H9 (cell line): ENCODE measurements around the gene ZNF280D. TPM values are rescaled to one million over a fixed set of nuclear protein-coding genes. Genes with fewer than 3 reads are reported as not detected.

Experiments
- DNase-seq: peaks from one replicate; pipeline ENCODE4 v3.0.0-alpha.2; 2017
- H2AFZ ChIP-seq: one replicate; pipeline ENCODE4 v1.6.1; 2013; ENCODE audit warnings: mild to moderate bottlenecking, low read length, control low read depth, moderate library complexity
- H2AK5ac ChIP-seq: 2 replicates; pipeline ENCODE4 v1.6.1; 2013; ENCODE audit warnings: low read length, control low read depth, mixed read lengths; ENCODE audit not compliant: insufficient read length
- H2BK120ac ChIP-seq: one replicate; pipeline ENCODE4 v1.6.1; 2013; ENCODE audit warnings: low read depth, mild to moderate bottlenecking, low read length, control low read depth, inconsistent platforms; ENCODE audit not compliant: poor library complexity, severe bottlenecking
- H2BK12ac ChIP-seq: 2 replicates; pipeline ENCODE4 v1.6.1; 2013; ENCODE audit warnings: low read length, control low read depth, mixed read lengths, low read depth; ENCODE audit not compliant: insufficient read length
- H2BK15ac ChIP-seq: 2 replicates; pipeline ENCODE4 v1.6.1; 2013; ENCODE audit warnings: low read depth, low read length, control low read depth
- H2BK20ac ChIP-seq: one replicate; pipeline ENCODE4 v1.6.1; 2013; ENCODE audit warnings: low read depth, mild to moderate bottlenecking, low read length, control low read depth, inconsistent platforms; ENCODE audit not compliant: poor library complexity, severe bottlenecking
- H2BK5ac ChIP-seq: 2 replicates; pipeline ENCODE4 v1.6.1; 2013; ENCODE audit warnings: low read length, control low read depth, mixed read lengths; ENCODE audit not compliant: insufficient read length
- H3K14ac ChIP-seq: 2 replicates; pipeline ENCODE4 v1.6.1; 2013; ENCODE audit warnings: low read length, control low read depth; ENCODE audit not compliant: insufficient read depth
- H3K18ac ChIP-seq: 2 replicates; pipeline ENCODE4 v1.6.1; 2013; ENCODE audit warnings: low read depth, mild to moderate bottlenecking, mixed read lengths, low read length, control low read depth; ENCODE audit not compliant: insufficient read length
- H3K23ac ChIP-seq: 2 replicates; pipeline ENCODE4 v1.6.1; 2013; ENCODE audit warnings: low read length, control low read depth, mixed read lengths, low read depth; ENCODE audit not compliant: insufficient read length
- H3K23me2 ChIP-seq: 2 replicates; pipeline ENCODE4 v1.6.1; 2013; ENCODE audit warnings: low read depth, mild to moderate bottlenecking, mixed read lengths, low read length, control low read depth; ENCODE audit not compliant: insufficient read length, poor library complexity, severe bottlenecking
- H3K27ac ChIP-seq: 2 replicates; pipeline ENCODE4 v1.5.1; 2013; ENCODE audit warnings: low read length, control low read depth, mixed read lengths, low read depth; ENCODE audit not compliant: insufficient read length
- H3K27me3 ChIP-seq: 2 replicates; pipeline ENCODE4 v1.6.1; 2013; ENCODE audit warnings: low read length, control low read depth, inconsistent platforms; ENCODE audit not compliant: insufficient read depth
- H3K4ac ChIP-seq: 2 replicates; pipeline ENCODE4 v1.6.1; 2013; ENCODE audit warnings: low read depth, mild to moderate bottlenecking, control low read depth, inconsistent platforms, low read length, moderate library complexity
- H3K4me1 ChIP-seq: 2 replicates; pipeline ENCODE4 v1.6.1; 2013; ENCODE audit warnings: low read length, control low read depth, inconsistent platforms; ENCODE audit not compliant: insufficient read depth
- H3K4me2 ChIP-seq: 2 replicates; pipeline ENCODE4 v1.6.1; 2013; ENCODE audit warnings: low read length, control low read depth, mixed read lengths; ENCODE audit not compliant: insufficient read length, insufficient read depth
- H3K56ac ChIP-seq: 2 replicates; pipeline ENCODE4 v1.6.1; 2013; ENCODE audit warnings: low read depth, mild to moderate bottlenecking, mixed read lengths, low read length, control low read depth; ENCODE audit not compliant: insufficient read length
- H3K79me1 ChIP-seq: 2 replicates; pipeline ENCODE4 v1.6.1; 2013; ENCODE audit warnings: low read depth, mild to moderate bottlenecking, moderate library complexity, low read length, control low read depth, inconsistent platforms; ENCODE audit not compliant: insufficient read depth, poor library complexity, severe bottlenecking
- H3K79me2 ChIP-seq: 2 replicates; pipeline ENCODE4 v1.6.1; 2013; ENCODE audit warnings: low read length, control low read depth, inconsistent platforms; ENCODE audit not compliant: insufficient read depth
- H3K9ac ChIP-seq: 2 replicates; pipeline ENCODE4 v1.6.1; 2013; ENCODE audit warnings: low read length, control low read depth, mixed read lengths; ENCODE audit not compliant: insufficient read length; ENCODE audit errors: extremely low read depth
- H3K9me3 ChIP-seq: one replicate; pipeline ENCODE4 v1.6.1; 2013; ENCODE audit warnings: low read depth, low read length, inconsistent platforms; ENCODE audit not compliant: control insufficient read depth
- H3T11ph ChIP-seq: one replicate; pipeline ENCODE4 v1.6.1; 2013; ENCODE audit warnings: mild to moderate bottlenecking, low read length, control low read depth, inconsistent platforms
- H4K20me1 ChIP-seq: one replicate; pipeline ENCODE4 v1.6.1; 2013; ENCODE audit not compliant: control insufficient read depth, insufficient read length, insufficient read depth
- H4K5ac ChIP-seq: 2 replicates; pipeline ENCODE4 v1.6.1; 2013; ENCODE audit warnings: low read depth, mild to moderate bottlenecking, mixed read lengths, low read length, control low read depth; ENCODE audit not compliant: insufficient read length
- H4K8ac ChIP-seq: replicated peaks from 2 replicates; pipeline ENCODE4 v1.6.1; 2013; ENCODE audit warnings: low read length, control low read depth, mixed read lengths, low read depth; ENCODE audit not compliant: insufficient read length
- H4K91ac ChIP-seq: 2 replicates; pipeline ENCODE4 v1.6.1; 2013; ENCODE audit warnings: low read depth, mild to moderate bottlenecking, moderate library complexity, mixed read lengths, low read length, control low read depth; ENCODE audit not compliant: insufficient read length
- H3K27ac Mint-ChIP-seq, 3 experiments: 2 replicates in 2 of 3; 3 replicates in 1 of 3; pipeline ENCODE4 v1.8.0; 2020 to 2021; ENCODE audit warnings: mixed read lengths in 3 of 3, mild to moderate bottlenecking in 1 of 3, moderate library complexity in 1 of 3
- H3K27me3 Mint-ChIP-seq: 2 replicates; pipeline ENCODE4 v1.8.0; 2021; ENCODE audit warnings: low read depth, mild to moderate bottlenecking, moderate library complexity, mixed read lengths
- H3K36me3 Mint-ChIP-seq, 3 experiments: 2 replicates in 2 of 3; 3 replicates in 1 of 3; pipeline ENCODE4 v1.8.0; 2020 to 2021; ENCODE audit warnings: low read depth in 3 of 3, mixed read lengths in 3 of 3; ENCODE audit not compliant: insufficient read depth in 1 of 3
- H3K4me1 Mint-ChIP-seq, 2 experiments: 2 replicates each; pipeline ENCODE4 v1.8.0; 2020; ENCODE audit warnings: mixed read lengths in 2 of 2
- H3K4me3 Mint-ChIP-seq, 2 experiments: 2 replicates in 1 of 2; 3 replicates in 1 of 2; pipeline ENCODE4 v1.8.0; 2020 to 2021; ENCODE audit warnings: mild to moderate bottlenecking in 2 of 2, mixed read lengths in 2 of 2, moderate library complexity in 1 of 2
- H3K9me3 Mint-ChIP-seq, 2 experiments: 2 replicates in 1 of 2; 3 replicates in 1 of 2; pipeline ENCODE4 v1.8.0; 2020; ENCODE audit warnings: mild to moderate bottlenecking in 2 of 2, mixed read lengths in 2 of 2, moderate library complexity in 1 of 2
- CTCF ChIP-seq: fragments of 200-600 bp; sonication (generic); conservative IDR thresholded peaks from 3 replicates; pipeline ENCODE4 v1.8.0; 2021; ENCODE audit warnings: antibody characterized with exemption, mild to moderate bottlenecking
- total RNA-seq: library from RNA; stranded (reverse); gene quantifications from 2 replicates; pipeline ENCODE4 v1.2.1, GENCODE V29; 2021

The ZNF280D gene
- total RNA-seq, 1 experiment from 2014 or later: 5.7 TPM

DNA sequence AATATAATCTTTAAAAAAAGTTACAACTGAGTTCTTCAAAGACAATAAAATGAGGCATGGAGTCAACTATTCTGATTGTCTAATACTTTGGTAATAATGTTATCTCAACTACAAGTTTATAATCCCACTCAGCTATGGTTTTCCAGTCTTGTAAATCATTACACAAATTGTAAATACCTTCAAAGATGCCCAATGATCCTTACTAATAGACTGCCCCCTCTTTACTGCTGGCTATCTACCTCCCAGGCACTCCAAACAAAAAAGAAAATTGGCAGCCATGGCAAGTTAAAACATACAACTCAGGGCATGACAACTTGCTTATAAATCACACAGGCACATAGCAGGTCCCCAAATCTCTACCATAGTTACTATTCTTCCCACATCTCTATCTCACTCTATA, 58.5 kb downstream of the ZNF280D start:
- no peaks in the 10 kb centered on the region for H3K79me2 ChIP-seq
- no peaks in the 10 kb centered on the region for H3K27me3 ChIP-seq
- H3K27ac ChIP-seq: no peak overlapping the region
- H3K9ac ChIP-seq: no peak overlapping the region
- H2BK15ac ChIP-seq: no peak overlapping the region
- no peak overlapping the region for H2AFZ ChIP-seq
- no peaks in the 10 kb centered on the region for H3K4me1 Mint-ChIP-seq
- no peak overlapping the region for H2BK120ac ChIP-seq
- H3K23me2 ChIP-seq: no peaks in the 10 kb centered on the region
- H3T11ph ChIP-seq: no peak overlapping the region
- H2AK5ac ChIP-seq: no peak overlapping the region
- H2BK5ac ChIP-seq: no peak overlapping the region
- no peaks in the 10 kb centered on the region for H3K36me3 Mint-ChIP-seq
- H3K4ac ChIP-seq: no peak overlapping the region
- H3K27ac Mint-ChIP-seq: no peak overlapping the region
- H3K79me1 ChIP-seq: no peaks in the 10 kb centered on the region
- TF ChIP-seq CTCF: no peak
- no peak overlapping the region for H3K4me3 Mint-ChIP-seq
- no peaks in the 10 kb centered on the region for H3K4me1 ChIP-seq
- no peak overlapping the region for H4K5ac ChIP-seq
- H4K91ac ChIP-seq: no peak overlapping the region
- DNase-seq: no peak
- no peak overlapping the region for H3K14ac ChIP-seq
- no peak overlapping the region for H3K18ac ChIP-seq
- no peak overlapping the region for H3K4me2 ChIP-seq
- no peaks in the 10 kb centered on the region for H4K20me1 ChIP-seq
- H2BK20ac ChIP-seq: no peak overlapping the region
- H3K27me3 Mint-ChIP-seq: no peaks in the 10 kb centered on the region
- H4K8ac ChIP-seq: no peak overlapping the region
- no peaks in the 10 kb centered on the region for H3K9me3 Mint-ChIP-seq
- no peak overlapping the region for H3K56ac ChIP-seq
- no peaks in the 10 kb centered on the region for H3K9me3 ChIP-seq
- no peak overlapping the region for H2BK12ac ChIP-seq
- no peak overlapping the region for H3K23ac ChIP-seq
